Loucy (cell line): Measurements from ENCODE around the gene PSMC6.
A peak's percentile ranks its signal among the peaks of the same experiment; 100 is the strongest.

Experiments used
- H2AFZ ChIP-seq: fragments of 200-600 bp; sonication (generic); 2 replicates; pipeline ENCODE4 v1.6.0; 2016; ENCODE audit warnings: antibody characterized with exemption, mild to moderate bottlenecking, low read length, moderate library complexity
- H3F3A ChIP-seq: fragments of 200-600 bp; 2 replicates; pipeline ENCODE4 v1.6.0; 2016; ENCODE audit warnings: antibody characterized with exemption, low read depth, mild to moderate bottlenecking
- H3K27me3 ChIP-seq: fragments of 200-600 bp; sonication (generic); 2 replicates; pipeline ENCODE4 v1.6.1; 2014; ENCODE audit warnings: low read length, mild to moderate bottlenecking; ENCODE audit not compliant: insufficient read depth, poor library complexity, severe bottlenecking
- H3K36me3 ChIP-seq: fragments of 200-600 bp; sonication (generic); 2 replicates; pipeline ENCODE4 v1.6.1; 2016; ENCODE audit warnings: low read length; ENCODE audit not compliant: insufficient read depth
- H3K4me1 ChIP-seq: fragments of 200-600 bp; sonication (generic); 2 replicates; pipeline ENCODE4 v1.5.1; 2014; ENCODE audit warnings: low read length, mild to moderate bottlenecking; ENCODE audit not compliant: insufficient read depth, poor library complexity, severe bottlenecking
- H3K4me2 ChIP-seq: fragments of 200-600 bp; sonication (generic); 2 replicates; pipeline ENCODE4 v1.6.0; 2014; ENCODE audit warnings: antibody characterized with exemption, low read length, low read depth, mild to moderate bottlenecking; ENCODE audit not compliant: poor library complexity, severe bottlenecking
- H3K4me3 ChIP-seq: fragments of 200-600 bp; sonication (generic); 2 replicates; pipeline ENCODE4 v1.5.1; 2014; ENCODE audit warnings: low read length, mild to moderate bottlenecking, mixed read lengths; ENCODE audit not compliant: poor library complexity, severe bottlenecking
- H3K79me2 ChIP-seq: fragments of 200-600 bp; sonication (generic); 2 replicates; pipeline ENCODE4 v1.6.1; 2014; ENCODE audit warnings: low read length; ENCODE audit not compliant: insufficient read depth
- H3K9ac ChIP-seq: fragments of 200-600 bp; sonication (generic); 2 replicates; pipeline ENCODE4 v1.6.0; 2014; ENCODE audit warnings: mild to moderate bottlenecking, low read depth, low read length, moderate library complexity; ENCODE audit not compliant: poor library complexity, severe bottlenecking
- H3K9me2 ChIP-seq: fragments of 200-600 bp; sonication (generic); replicated peaks from 2 replicates; pipeline ENCODE4 v1.6.1; 2016; ENCODE audit warnings: low read depth, low read length, mixed read lengths
- H3K9me3 ChIP-seq: fragments of 200-600 bp; sonication (generic); 2 replicates; pipeline ENCODE4 v1.6.1; 2014; ENCODE audit warnings: mild to moderate bottlenecking, antibody characterized with exemption, low read length, low read depth; ENCODE audit not compliant: insufficient read depth
- H4K20me1 ChIP-seq: fragments of 200-600 bp; sonication (generic); 2 replicates; pipeline ENCODE4 v1.6.0; 2014; ENCODE audit warnings: antibody characterized with exemption, low read length, mild to moderate bottlenecking; ENCODE audit not compliant: insufficient read depth, poor library complexity, severe bottlenecking
- EZH2phosphoT487 ChIP-seq: fragments of 200-600 bp; IDR thresholded peaks from 2 replicates; pipeline ENCODE4 v1.6.1; 2018; ENCODE audit warnings: antibody characterized with exemption, mild to moderate bottlenecking, moderate library complexity, borderline replicate concordance
- TF ChIP-seq, protein P1 (sequence below): fragments of 200-600 bp; sonication (generic); conservative IDR thresholded peaks from 2 replicates; pipeline ENCODE4 v1.5.1; 2014; ENCODE audit warnings: mild to moderate bottlenecking, antibody characterized with exemption, low read length

The PSMC6 gene

DNA sequence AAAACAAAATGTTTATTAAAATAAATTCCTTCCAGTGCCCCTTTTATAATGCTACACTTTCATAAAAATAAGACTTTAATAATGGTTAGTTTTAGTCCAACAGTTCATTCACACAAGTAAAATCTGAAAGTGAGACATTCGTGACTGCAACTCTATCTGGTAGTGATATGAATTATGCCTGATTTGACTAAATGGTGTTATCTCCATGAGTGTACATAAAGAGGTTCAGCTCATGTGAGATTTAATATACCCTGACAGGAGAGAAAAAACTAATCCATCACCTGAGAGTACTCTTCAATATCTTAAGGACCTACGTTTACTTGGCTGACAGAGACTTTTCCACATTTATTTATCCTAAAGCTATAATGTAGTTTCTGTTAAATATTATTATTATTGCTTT is 45.7 kb upstream of the PSMC6 start:
- Histone ChIP-seq H3K36me3 (peaks cover 77% of the 10 kb centered on the region), H2AFZ (no peak overlapping the region), H3K27me3 (no peaks in the 10 kb centered on the region), H3K4me1 (no peaks in the 10 kb centered on the region), H3K4me2 (no peak overlapping the region), H3K9ac (no peak overlapping the region), H3F3A (no peaks in the 10 kb centered on the region), H4K20me1 (peaks cover 4% of the 10 kb centered on the region), H3K9me3 (no peaks in the 10 kb centered on the region), H3K4me3 (no peak overlapping the region), H3K79me2 (0 out of 2 replicates have a peak, but pooled peaks cover 5% of the 10 kb centered on the region), H3K9me2 (no peaks in the 10 kb centered on the region)
- TF ChIP-seq, protein P1, sequence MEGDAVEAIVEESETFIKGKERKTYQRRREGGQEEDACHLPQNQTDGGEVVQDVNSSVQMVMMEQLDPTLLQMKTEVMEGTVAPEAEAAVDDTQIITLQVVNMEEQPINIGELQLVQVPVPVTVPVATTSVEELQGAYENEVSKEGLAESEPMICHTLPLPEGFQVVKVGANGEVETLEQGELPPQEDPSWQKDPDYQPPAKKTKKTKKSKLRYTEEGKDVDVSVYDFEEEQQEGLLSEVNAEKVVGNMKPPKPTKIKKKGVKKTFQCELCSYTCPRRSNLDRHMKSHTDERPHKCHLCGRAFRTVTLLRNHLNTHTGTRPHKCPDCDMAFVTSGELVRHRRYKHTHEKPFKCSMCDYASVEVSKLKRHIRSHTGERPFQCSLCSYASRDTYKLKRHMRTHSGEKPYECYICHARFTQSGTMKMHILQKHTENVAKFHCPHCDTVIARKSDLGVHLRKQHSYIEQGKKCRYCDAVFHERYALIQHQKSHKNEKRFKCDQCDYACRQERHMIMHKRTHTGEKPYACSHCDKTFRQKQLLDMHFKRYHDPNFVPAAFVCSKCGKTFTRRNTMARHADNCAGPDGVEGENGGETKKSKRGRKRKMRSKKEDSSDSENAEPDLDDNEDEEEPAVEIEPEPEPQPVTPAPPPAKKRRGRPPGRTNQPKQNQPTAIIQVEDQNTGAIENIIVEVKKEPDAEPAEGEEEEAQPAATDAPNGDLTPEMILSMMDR: no peak
- TF ChIP-seq EZH2phosphoT487: no peak

DNA sequence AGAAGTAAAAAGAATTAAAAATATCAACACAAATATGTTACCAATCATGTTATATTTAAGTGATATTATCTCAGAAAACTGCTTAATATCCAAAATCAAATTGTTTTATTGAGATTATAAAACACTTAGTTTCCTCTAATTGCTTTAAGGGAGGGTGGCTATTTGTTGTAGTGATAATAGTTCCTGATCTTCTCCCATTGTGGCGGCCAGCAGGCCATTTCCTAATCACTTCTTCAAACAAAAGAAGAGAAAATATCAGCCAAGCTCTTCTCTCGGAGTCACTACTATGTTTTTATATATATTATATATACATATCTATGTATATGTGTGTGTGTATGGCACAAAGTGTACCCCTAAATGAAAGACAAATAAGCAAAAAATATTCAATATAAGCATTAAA is 43.1 kb upstream of the PSMC6 start:
- Histone ChIP-seq H3K9me2 (no peaks in the 10 kb centered on the region), H3K27me3 (no peaks in the 10 kb centered on the region), H3K4me2 (no peak overlapping the region), H3K79me2 (no peaks in the 10 kb centered on the region), H4K20me1 (peaks cover 4% of the 10 kb centered on the region), H3F3A (no peaks in the 10 kb centered on the region), H3K9me3 (no peaks in the 10 kb centered on the region), H3K9ac (no peak overlapping the region), H3K4me1 (no peaks in the 10 kb centered on the region), H3K36me3 (peaks cover 75% of the 10 kb centered on the region; the same call in 1 of the 2 replicates), H2AFZ (no peak overlapping the region), H3K4me3 (no peak overlapping the region)
- TF ChIP-seq, protein P1: no peak
- TF ChIP-seq EZH2phosphoT487: no peak

DNA sequence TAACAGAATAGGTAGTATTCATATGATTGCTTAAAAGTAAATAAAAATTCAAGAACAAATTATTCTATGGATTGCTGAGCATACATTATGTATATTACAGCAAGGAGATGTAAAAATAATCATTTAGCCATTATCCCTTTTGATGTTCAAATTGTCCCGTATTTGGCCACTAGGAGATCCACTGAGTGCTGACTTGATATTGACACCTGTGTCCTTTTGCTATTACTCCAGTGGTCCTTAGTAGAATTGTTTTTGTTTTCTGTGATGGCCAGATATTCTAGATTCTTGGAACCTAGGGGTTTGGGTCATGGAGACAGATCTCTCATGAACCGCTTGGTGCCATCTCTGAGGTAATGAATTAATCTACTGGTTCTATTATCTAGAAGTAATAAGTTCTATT is 28.4 kb upstream of the PSMC6 start:
- H3K9me3 ChIP-seq: no peaks in the 10 kb centered on the region

More for the DNA sequence above, 28.4 kb upstream of the PSMC6 start:
- Histone ChIP-seq H3K9me2 (no peaks in the 10 kb centered on the region), H3K4me2 (no peak overlapping the region), H3K27me3 (no peaks in the 10 kb centered on the region), H4K20me1 (peaks cover 47% of the 10 kb centered on the region), H3F3A (no peaks in the 10 kb centered on the region), H3K36me3 (peaks cover 79% of the 10 kb centered on the region), H3K79me2 (peaks cover 54% of the 10 kb centered on the region), H3K4me1 (no peaks in the 10 kb centered on the region), H3K4me3 (no peak overlapping the region), H2AFZ (no peak overlapping the region), H3K9ac (no peak overlapping the region)
- no peak for TF ChIP-seq EZH2phosphoT487
- TF ChIP-seq, protein P1: peak; percentile 70
